GM12878 (cell line): ENCODE measurements around the gene PTGES2. TPM values are rescaled to one million over a fixed set of nuclear protein-coding genes. Genes with fewer than 3 reads are reported as not detected.

ENCODE experiments used
- ATAC-seq: fragments of 200-7000 bp; cut with Tn5 transposase; 3 replicates; pipeline ENCODE4 v1.9.1; 2020; ENCODE audit warnings: mild to moderate bottlenecking, moderate library complexity
- BruUV-seq: library from RNA; stranded (reverse); fragments of 400-500 nt; replicated peaks from 2 replicates; lab custom pipeline; 2021; lab: Mats Ljungman, UMichigan
- CTCF ChIA-PET: fragments of 300-600 bp; sonication (Branson Sonifier 250); formaldehyde crosslinking; extraction: SDS; loops from one replicate; lab custom pipeline; 2021; ENCODE audit warnings: inconsistent platforms; lab: Yijun Ruan, JAX
- POLR2A ChIA-PET: fragments of 350-600 bp; formaldehyde crosslinking; extraction: SDS; loops from one replicate; lab custom pipeline; 2021; ENCODE audit warnings: inconsistent platforms; lab: Charles Lee
- RAD21 ChIA-PET: fragments of 300-600 bp; sonication (Branson Sonifier 250); formaldehyde crosslinking; loops from one replicate; lab custom pipeline; 2023; ENCODE audit warnings: antibody characterized with exemption; ENCODE audit not compliant: unreplicated experiment; lab: Charles Lee
- SMC1A ChIA-PET: fragments of 300-600 bp; sonication (Branson Sonifier 250); formaldehyde crosslinking; loops from one replicate; lab custom pipeline; 2023; ENCODE audit not compliant: unreplicated experiment, uncharacterized antibody; lab: Charles Lee
- DNase-seq: peaks from one replicate; pipeline ENCODE4 v3.0.0-alpha.2; 2011; ENCODE audit warnings: low read depth, low spot score
- FAIRE-seq: peaks from 3 replicates; lab custom pipeline; 2011; peaks lifted over from hg19 to GRCh38; lab: Jason Lieb, UNC
- H2AFZ ChIP-seq: 2 replicates; pipeline ENCODE4 v1.6.0; 2011; ENCODE audit warnings: low read depth, low read length, control low read depth; ENCODE audit not compliant: control insufficient read depth
- H3K27ac ChIP-seq: 2 replicates; pipeline ENCODE4 v1.5.1; 2011; ENCODE audit warnings: control low read depth; ENCODE audit not compliant: control insufficient read depth, insufficient read depth
- H3K27me3 ChIP-seq, 2 experiments: replicated peaks in 1 of 2; 2 replicates each; pipeline versions ENCODE4 v1.6.0 to v1.6.1; 2011; ENCODE audit warnings: low read length in 1 of 2; ENCODE audit not compliant: control insufficient read depth in 2 of 2, insufficient read depth in 2 of 2
- H3K36me3 ChIP-seq, 2 experiments: 2 replicates each; pipeline ENCODE4 v1.5.1; 2011; ENCODE audit warnings: low read length in 1 of 2; ENCODE audit not compliant: control insufficient read depth in 2 of 2, insufficient read depth in 2 of 2
- H3K4me1 ChIP-seq: 2 replicates; pipeline ENCODE4 v1.6.1; 2011; ENCODE audit warnings: mild to moderate bottlenecking, low read length, moderate library complexity, mixed read lengths; ENCODE audit not compliant: control insufficient read depth, insufficient read depth
- H3K4me2 ChIP-seq: 2 replicates; pipeline ENCODE4 v1.6.0; 2011; ENCODE audit warnings: control low read depth; ENCODE audit not compliant: control insufficient read depth, insufficient read depth
- H3K4me3 ChIP-seq: fragments of 200-600 bp; sonication (generic); 2 replicates; pipeline ENCODE4 v1.5.1; 2016
- H3K79me2 ChIP-seq: 2 replicates; pipeline ENCODE4 v1.6.0; 2011; ENCODE audit warnings: low read length; ENCODE audit not compliant: control insufficient read depth, insufficient read depth
- H3K9ac ChIP-seq: 2 replicates; pipeline ENCODE4 v1.8.0; 2011; ENCODE audit warnings: low read length, control low read depth, mixed read lengths; ENCODE audit not compliant: control insufficient read depth, insufficient read depth
- H3K9me3 ChIP-seq: replicated peaks from 3 replicates; pipeline ENCODE4 v1.5.1; 2011; ENCODE audit warnings: mild to moderate bottlenecking, low read length; ENCODE audit not compliant: control insufficient read depth, insufficient read depth
- H4K20me1 ChIP-seq: 2 replicates; pipeline ENCODE4 v1.6.0; 2011; ENCODE audit not compliant: control insufficient read depth, insufficient read depth
- POLR2A ChIP-seq: IDR thresholded peaks from 2 replicates; pipeline ENCODE4 v1.6.1; 2011; ENCODE audit warnings: low read depth, mild to moderate bottlenecking, low read length
- WGBS: methylation state at CpG from one replicate; pipeline ENCODE4 v1.1.6; 2016; ENCODE audit warnings: low lambda C conversion rate; ENCODE audit not compliant: insufficient replicate concordance, insufficient coverage; ENCODE audit errors: missing lambda C conversion rate; 5-methylcytosine and 5-hydroxymethylcytosine counted together
- in situ Hi-C: fragments of 300-500 bp; cut with MboI; formaldehyde crosslinking; loops from 9 replicates; pipeline ENCODE4 v1.14.3; 2018; ENCODE audit warnings: mixed read lengths
- intact Hi-C: fragments of 100-400 bp; cut with micrococcal nuclease; formaldehyde crosslinking; loops from one replicate; pipeline ENCODE4 v1.14.2; 2022; ENCODE audit not compliant: unreplicated experiment
- polyA plus RNA-seq, 11 experiments: library from polyadenylated mRNA; depleted of rRNA in 4 of 11; unstranded in 6 of 11; stranded (reverse) in 5 of 11; fragments of >200 nt; fragmentation: Nextera tagmentation in 4 of 11; fragmentation: Illumina TruSeq in 1 of 11; extraction: Ambion mirVana in 4 of 11; extraction: Trizol in 1 of 11; gene quantifications; 1 replicate in 1 of 11; 2 replicates in 10 of 11; pipeline versions ENCODE4 v1.2.1 to v1.2.3, GENCODE V29; 2011 to 2016; ENCODE audit warnings: inconsistent platforms in 2 of 11, missing spikeins in 2 of 11, low read depth in 1 of 11
- total RNA-seq, 4 experiments: library from RNA; depleted of rRNA in 3 of 4; stranded (reverse); fragments of >200 nt in 3 of 4; fragmentation: Illumina TruSeq in 1 of 4; extraction: Trizol in 1 of 4; gene quantifications; 2 replicates each; pipeline versions ENCODE4 v1.2.1 to v1.2.3, GENCODE V29; 2013 to 2021
- TF ChIP-seq, protein P1 (sequence below): fragments of 450-650 bp; IDR thresholded peaks from 2 replicates; pipeline ENCODE4 v1.6.1; 2017; ENCODE audit warnings: mild to moderate bottlenecking, moderate library complexity

PTGES2 gene
- total and polyA plus RNA-seq, 10 of the 15 experiments (the other 5 are each of a cell fraction or from before 2014, with no cell fraction given) = 2.1 to 141 (median 99.1) TPM

- FAIRE-seq (no peak), ATAC-seq (no peak), DNase-seq (no peak)
- TSS peak; percentile 7 for BruUV-seq
- H3K4me3 ChIP-seq = no peak overlapping the region
- 91% methylated on average over 25 of the region's 29 CpGs for WGBS
- peaks cover 8 to 22% of the 10 kb centered on the region in 2 experiments; a peak in 3 of 4 replicates for H3K36me3 ChIP-seq
- no peaks in the 10 kb centered on the region for H4K20me1 ChIP-seq
- H3K27me3 ChIP-seq = no peaks in the 10 kb centered on the region
- in situ Hi-C loops = no loop called here
- TF ChIP-seq, protein P1, sequence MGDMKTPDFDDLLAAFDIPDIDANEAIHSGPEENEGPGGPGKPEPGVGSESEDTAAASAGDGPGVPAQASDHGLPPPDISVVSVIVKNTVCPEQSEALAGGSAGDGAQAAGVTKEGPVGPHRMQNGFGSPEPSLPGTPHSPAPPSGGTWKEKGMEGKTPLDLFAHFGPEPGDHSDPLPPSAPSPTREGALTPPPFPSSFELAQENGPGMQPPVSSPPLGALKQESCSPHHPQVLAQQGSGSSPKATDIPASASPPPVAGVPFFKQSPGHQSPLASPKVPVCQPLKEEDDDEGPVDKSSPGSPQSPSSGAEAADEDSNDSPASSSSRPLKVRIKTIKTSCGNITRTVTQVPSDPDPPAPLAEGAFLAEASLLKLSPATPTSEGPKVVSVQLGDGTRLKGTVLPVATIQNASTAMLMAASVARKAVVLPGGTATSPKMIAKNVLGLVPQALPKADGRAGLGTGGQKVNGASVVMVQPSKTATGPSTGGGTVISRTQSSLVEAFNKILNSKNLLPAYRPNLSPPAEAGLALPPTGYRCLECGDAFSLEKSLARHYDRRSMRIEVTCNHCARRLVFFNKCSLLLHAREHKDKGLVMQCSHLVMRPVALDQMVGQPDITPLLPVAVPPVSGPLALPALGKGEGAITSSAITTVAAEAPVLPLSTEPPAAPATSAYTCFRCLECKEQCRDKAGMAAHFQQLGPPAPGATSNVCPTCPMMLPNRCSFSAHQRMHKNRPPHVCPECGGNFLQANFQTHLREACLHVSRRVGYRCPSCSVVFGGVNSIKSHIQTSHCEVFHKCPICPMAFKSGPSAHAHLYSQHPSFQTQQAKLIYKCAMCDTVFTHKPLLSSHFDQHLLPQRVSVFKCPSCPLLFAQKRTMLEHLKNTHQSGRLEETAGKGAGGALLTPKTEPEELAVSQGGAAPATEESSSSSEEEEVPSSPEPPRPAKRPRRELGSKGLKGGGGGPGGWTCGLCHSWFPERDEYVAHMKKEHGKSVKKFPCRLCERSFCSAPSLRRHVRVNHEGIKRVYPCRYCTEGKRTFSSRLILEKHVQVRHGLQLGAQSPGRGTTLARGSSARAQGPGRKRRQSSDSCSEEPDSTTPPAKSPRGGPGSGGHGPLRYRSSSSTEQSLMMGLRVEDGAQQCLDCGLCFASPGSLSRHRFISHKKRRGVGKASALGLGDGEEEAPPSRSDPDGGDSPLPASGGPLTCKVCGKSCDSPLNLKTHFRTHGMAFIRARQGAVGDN = no peak
- 0 out of 2 replicates have a peak, but pooled peaks have one; percentile 14 for TF ChIP-seq POLR2A
- no peak overlapping the region for H2AFZ ChIP-seq
- RAD21 ChIA-PET = no interaction called here
- no peak overlapping the region for H3K9ac ChIP-seq
- CTCF ChIA-PET = no interaction called here
- H3K4me1 ChIP-seq = peaks cover 13% of the 10 kb centered on the region
- intact Hi-C loops = no loop called here
- no peak overlapping the region for H3K27ac ChIP-seq
- POLR2A ChIA-PET = no interaction called here
- no peak overlapping the region for H3K4me2 ChIP-seq
- SMC1A ChIA-PET = no interaction called here
- H3K9me3 ChIP-seq = no peaks in the 10 kb centered on the region
- H3K79me2 ChIP-seq = peaks cover 15% of the 10 kb centered on the region
These were observed 6.6 kb downstream of the PTGES2 start for GRCh38 chr9:128120741-128121465.
